Retinal pigment epithelial cell (primary cell): Measurements from ENCODE around the gene MPZL3.

Experiments used
- DNase-seq: peaks from one replicate; pipeline ENCODE4 v3.0.0-alpha.2; 2010; ENCODE audit warnings: low read depth
- H3K4me3 ChIP-seq: 2 replicates; pipeline ENCODE4 v1.5.1; 2011; ENCODE audit warnings: mild to moderate bottlenecking, low read length, control low read depth, moderate library complexity
- TF ChIP-seq, protein P1 (sequence below): conservative IDR thresholded peaks from 2 replicates; pipeline ENCODE4 v1.5.1; 2011; ENCODE audit warnings: low read depth, low read length, control low read depth, inconsistent platforms

MPZL3 gene

DNA sequence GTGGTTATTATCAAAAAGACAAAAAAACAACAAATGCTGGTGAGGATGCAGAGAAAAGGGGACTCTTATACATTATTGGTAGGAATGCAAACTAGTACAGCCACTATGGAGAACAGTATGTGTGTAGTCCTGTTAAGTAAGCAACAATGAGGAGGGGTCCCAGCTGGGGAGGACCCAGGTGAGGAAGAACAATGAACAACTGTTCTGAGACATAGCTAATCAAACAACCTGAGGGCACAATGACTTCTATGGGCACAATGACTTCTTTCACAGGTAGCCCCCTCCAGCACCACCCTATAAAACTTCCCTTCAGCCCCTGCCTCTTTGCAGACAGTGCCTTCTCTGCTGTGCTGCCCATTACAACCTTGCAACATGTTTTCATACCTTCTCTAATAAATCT is 32.9 kb downstream of the MPZL3 start:
- no peak overlapping the region for H3K4me3 ChIP-seq
- TF ChIP-seq, protein P1, sequence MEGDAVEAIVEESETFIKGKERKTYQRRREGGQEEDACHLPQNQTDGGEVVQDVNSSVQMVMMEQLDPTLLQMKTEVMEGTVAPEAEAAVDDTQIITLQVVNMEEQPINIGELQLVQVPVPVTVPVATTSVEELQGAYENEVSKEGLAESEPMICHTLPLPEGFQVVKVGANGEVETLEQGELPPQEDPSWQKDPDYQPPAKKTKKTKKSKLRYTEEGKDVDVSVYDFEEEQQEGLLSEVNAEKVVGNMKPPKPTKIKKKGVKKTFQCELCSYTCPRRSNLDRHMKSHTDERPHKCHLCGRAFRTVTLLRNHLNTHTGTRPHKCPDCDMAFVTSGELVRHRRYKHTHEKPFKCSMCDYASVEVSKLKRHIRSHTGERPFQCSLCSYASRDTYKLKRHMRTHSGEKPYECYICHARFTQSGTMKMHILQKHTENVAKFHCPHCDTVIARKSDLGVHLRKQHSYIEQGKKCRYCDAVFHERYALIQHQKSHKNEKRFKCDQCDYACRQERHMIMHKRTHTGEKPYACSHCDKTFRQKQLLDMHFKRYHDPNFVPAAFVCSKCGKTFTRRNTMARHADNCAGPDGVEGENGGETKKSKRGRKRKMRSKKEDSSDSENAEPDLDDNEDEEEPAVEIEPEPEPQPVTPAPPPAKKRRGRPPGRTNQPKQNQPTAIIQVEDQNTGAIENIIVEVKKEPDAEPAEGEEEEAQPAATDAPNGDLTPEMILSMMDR, result no peak
- no peak for DNase-seq

- TF ChIP-seq, protein P1, result no peak
- H3K4me3 ChIP-seq, result no peak overlapping the region
- no peak for DNase-seq
These were observed 34.6 kb downstream of the MPZL3 start for GRCh38 chr11:118217575-118217974.

- TF ChIP-seq, protein P1, result no peak
- no peak overlapping the region for H3K4me3 ChIP-seq
- DNase-seq, result no peak
These were observed 35.3 kb downstream of the MPZL3 start for GRCh38 chr11:118216621-118217481.

- no peak overlapping the region for H3K4me3 ChIP-seq
- TF ChIP-seq, protein P1, result no peak
- DNase-seq, result no peak
These were observed 36.4 kb downstream of the MPZL3 start for GRCh38 chr11:118215765-118216164.

GRCh38 chr11:118215262-118215661 is 36.9 kb downstream of the MPZL3 start:
- no peak for DNase-seq
- H3K4me3 ChIP-seq, result no peak overlapping the region
- TF ChIP-seq, protein P1, result no peak

GRCh38 chr11:118214210-118214914 is 37.8 kb downstream of the MPZL3 start:
- no peak for DNase-seq
- H3K4me3 ChIP-seq, result no peak overlapping the region
- TF ChIP-seq, protein P1, result no peak
